Mucosa of stomach (tissue), 1 donor: Measurements from ENCODE around the gene DISP2.

Source experiments
- H3K27me3 ChIP-seq: one replicate; pipeline ENCODE4 v1.7.0; 2013; ENCODE audit warnings: mild to moderate bottlenecking, low read length; ENCODE audit not compliant: control insufficient read depth, insufficient read depth
- H3K36me3 ChIP-seq: one replicate; pipeline ENCODE4 v1.7.0; 2013; ENCODE audit warnings: low read length; ENCODE audit not compliant: control insufficient read depth, insufficient read depth
- H3K4me1 ChIP-seq: one replicate; pipeline ENCODE4 v1.7.0; 2013; ENCODE audit warnings: mild to moderate bottlenecking, low read length; ENCODE audit not compliant: control insufficient read depth, insufficient read depth
- H3K4me3 ChIP-seq: one replicate; pipeline ENCODE4 v1.7.0; 2013; ENCODE audit warnings: low read length
- H3K9ac ChIP-seq: one replicate; pipeline ENCODE4 v1.7.0; 2013; ENCODE audit warnings: mild to moderate bottlenecking, low read length, moderate library complexity
- H3K9me3 ChIP-seq: one replicate; pipeline ENCODE4 v1.7.0; 2013; ENCODE audit warnings: mild to moderate bottlenecking, low read length, moderate library complexity; ENCODE audit not compliant: control insufficient read depth
- donor health status: Pancreatic carcinoma.

The DISP2 gene

DNA sequence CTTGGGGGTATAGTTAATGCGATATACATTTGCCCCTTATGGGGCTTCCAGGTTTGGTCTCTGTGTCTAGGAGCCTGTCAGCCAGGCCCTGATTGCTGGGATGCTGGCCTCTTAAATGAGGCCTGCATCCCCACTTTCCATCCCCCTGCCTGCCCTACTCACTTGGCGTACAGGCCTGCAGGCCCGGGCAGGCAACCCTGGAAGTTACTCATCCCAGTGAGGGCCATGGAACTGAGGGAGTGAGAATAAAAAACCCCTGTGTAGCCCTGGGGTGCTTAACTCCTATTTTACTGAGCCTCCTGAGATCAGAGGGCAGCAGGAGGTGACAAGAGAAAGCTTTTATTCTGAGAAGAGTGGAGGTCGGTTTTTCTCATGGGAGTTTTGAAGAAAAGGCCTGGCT, 2.0 kb downstream of the DISP2 start:
- Histone ChIP-seq H3K4me3 (no peak overlapping the region), H3K9ac (no peak overlapping the region), H3K9me3 (no peaks in the 10 kb centered on the region)

DNA sequence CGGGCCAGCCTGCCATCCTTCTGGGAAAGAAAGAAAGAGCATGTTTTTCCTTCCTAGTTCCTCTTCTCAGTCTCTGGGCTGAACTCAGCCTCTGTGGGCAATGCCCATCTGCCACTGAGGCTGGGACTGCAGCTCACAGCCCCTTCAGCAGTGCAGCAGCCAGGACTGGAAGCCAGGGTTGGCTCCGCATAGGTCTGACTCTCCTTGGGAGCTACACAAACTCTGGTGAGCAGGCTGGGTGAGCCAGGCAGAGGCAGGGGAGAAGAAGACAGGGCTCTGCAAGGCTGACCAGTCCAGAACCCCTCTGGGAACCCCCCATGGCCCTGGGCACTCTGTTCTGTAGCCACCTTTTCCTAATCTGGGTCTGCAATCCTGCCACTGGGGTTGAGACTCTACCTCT, 3.6 kb downstream of the DISP2 start:
- Histone ChIP-seq H3K4me1 (peaks cover 35% of the 10 kb centered on the region), H3K9ac (no peak overlapping the region), H3K36me3 (peaks cover 4% of the 10 kb centered on the region), H3K4me3 (no peak overlapping the region), H3K27me3 (no peaks in the 10 kb centered on the region), H3K9me3 (no peaks in the 10 kb centered on the region)

More for the DNA sequence above, 2.0 kb downstream of the DISP2 start:
- Histone ChIP-seq H3K4me1 (peaks cover 33% of the 10 kb centered on the region), H3K36me3 (no peaks in the 10 kb centered on the region), H3K27me3 (no peaks in the 10 kb centered on the region)

DNA sequence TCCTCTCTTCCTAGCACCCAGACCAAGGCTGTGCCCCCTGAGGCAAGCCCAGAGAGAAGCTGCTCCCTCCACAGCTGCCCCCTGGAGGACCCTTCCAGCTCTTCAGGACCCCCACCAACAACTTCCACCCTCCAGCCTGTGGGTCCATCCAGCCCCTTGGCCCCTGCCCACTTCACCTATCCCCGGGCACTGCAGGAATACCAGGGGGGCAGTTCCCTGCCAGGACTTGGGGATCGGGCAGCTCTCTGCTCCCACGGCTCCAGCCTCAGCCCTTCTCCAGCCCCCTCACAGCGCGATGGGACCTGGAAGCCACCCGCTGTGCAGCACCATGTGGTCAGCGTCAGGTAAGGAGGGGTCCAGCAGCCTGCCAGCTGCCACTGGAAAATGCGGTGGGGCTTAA, 5.6 kb downstream of the DISP2 start:
- Histone ChIP-seq H3K9me3 (no peaks in the 10 kb centered on the region), H3K9ac (no peak overlapping the region), H3K4me1 (peaks cover 36% of the 10 kb centered on the region), H3K27me3 (no peaks in the 10 kb centered on the region), H3K4me3 (no peak overlapping the region), H3K36me3 (peaks cover 4% of the 10 kb centered on the region)

DNA sequence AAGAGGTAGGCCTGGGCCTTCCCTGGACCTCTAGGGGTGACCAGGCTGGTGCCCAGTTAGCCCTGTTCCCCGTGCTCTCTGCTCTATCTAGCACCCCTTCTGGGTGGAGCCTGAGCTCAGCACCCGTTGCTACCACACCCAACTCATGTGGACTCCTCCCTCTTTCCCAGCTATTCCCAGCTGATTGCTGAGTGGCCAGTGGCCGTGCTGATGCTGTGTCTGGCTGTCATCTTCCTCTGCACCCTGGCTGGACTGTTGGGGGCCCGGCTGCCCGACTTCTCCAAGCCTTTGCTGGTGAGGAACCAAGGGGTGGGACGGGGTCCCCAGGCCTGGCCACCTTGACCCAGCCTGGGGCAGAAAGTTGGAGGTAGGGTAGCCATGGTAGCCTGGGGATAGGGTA, 6.2 kb downstream of the DISP2 start:
- peaks cover 4% of the 10 kb centered on the region for H3K36me3 ChIP-seq
- H3K9me3 ChIP-seq = no peaks in the 10 kb centered on the region
- peaks cover 32% of the 10 kb centered on the region for H3K4me1 ChIP-seq
- no peaks in the 10 kb centered on the region for H3K27me3 ChIP-seq
- H3K9ac ChIP-seq = no peak overlapping the region
- no peak overlapping the region for H3K4me3 ChIP-seq

DNA sequence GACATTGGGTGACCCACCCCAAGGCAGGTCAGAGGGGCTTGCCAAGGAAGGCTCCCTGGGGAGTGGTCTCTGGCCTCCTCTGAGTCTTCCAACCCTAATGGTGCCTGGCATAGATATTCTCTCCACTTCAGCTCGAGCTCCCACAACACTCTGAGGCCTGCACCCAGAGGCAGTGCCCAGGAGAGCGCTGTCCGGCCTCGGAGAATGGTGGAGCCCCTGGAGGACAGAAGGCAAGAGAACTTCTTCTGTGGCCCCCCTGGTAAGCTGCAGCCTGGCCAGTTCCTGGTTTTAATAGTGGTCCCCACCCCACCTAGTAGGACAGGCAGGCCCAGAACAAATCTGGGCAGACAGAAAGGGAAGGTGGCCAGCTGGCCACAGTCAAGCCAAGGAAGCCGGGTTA, 7.0 kb downstream of the DISP2 start:
- no peak overlapping the region for H3K4me3 ChIP-seq
- peaks cover 32% of the 10 kb centered on the region for H3K4me1 ChIP-seq
- H3K27me3 ChIP-seq = no peaks in the 10 kb centered on the region
- H3K9ac ChIP-seq = no peak overlapping the region
- peaks cover 4% of the 10 kb centered on the region for H3K36me3 ChIP-seq
- no peaks in the 10 kb centered on the region for H3K9me3 ChIP-seq

DNA sequence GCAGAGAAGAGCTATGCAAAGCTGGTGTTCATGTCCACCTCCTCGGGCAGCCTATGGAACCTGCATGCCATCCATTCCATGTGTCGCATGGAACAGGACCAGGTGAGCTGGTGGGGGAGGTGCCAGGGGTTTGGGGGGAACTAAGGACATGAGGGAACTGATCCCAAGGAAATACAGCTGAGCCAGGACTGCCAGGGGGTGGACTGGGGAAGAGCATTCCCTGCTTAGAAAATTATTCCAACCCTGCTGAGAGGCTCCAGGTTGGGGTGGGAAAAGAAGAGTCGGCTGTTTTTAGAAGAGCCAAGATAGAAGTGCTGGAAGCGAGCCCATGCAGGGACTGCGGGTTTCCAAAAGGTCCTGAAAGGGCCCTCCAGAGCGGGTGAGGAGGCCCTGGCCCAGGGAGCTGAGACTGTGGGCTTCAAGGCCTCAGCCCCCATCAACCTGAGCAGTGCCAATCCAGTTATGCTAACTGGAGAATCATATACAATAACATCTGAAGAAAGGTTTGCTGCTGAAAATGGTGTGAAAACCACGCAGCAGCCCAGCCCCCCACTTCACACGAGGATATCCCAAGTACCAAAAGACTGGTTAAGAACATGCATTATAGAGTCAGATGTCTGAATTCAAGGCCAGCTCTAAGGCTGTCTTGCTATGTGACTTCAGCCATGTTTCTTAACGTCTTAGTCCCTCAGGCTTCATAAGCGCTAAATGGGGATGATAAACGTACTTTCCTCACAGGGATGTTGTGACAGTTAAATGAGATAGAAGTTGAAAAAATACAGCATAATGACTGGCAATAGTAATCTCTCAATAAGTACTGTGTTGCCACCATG, 7.8 kb downstream of the DISP2 start:
- peaks cover 32% of the 10 kb centered on the region for H3K4me1 ChIP-seq
- no peak overlapping the region for H3K9ac ChIP-seq
- no peaks in the 10 kb centered on the region for H3K27me3 ChIP-seq
- H3K9me3 ChIP-seq = no peaks in the 10 kb centered on the region
- H3K36me3 ChIP-seq = peaks cover 4% of the 10 kb centered on the region
- no peak overlapping the region for H3K4me3 ChIP-seq

DNA sequence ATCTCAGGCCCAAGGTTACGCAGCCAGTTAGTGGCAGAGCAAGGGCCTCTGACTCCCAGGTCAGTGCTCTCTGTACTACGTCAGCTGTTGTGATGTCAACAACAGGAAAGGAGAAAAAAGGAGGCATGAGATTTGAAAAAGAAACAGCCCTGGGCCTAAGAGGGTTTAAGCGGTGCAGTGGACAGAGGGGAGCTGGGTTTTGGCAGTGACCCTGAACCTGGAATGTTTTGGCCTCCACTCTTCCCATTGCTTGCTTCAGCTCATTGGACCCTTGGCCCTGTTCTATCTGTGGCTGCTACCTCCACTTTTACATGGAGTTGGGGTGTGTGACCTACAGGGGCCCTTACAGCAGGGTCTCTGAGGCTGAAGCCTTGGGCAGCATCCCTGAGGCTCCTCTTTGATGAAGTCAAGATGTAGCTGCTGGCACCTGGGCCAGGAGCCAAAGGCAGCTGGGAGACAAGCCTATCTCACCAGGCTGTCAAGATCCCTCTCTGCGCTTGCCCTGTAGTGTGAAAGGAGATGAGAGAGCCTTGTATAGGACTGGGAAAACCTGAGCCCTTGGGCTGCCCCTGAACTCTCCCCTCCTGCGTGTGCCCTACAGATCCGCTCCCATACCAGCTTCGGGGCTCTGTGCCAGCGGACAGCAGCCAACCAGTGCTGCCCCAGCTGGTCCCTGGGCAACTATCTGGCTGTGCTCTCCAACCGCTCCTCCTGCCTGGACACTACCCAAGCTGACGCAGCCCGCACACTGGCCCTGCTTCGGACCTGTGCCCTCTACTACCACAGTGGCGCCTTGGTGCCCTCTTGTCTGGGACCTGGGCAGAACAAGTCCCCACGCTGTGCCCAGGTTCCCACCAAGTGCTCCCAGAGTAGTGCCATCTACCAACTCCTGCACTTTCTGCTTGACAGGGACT, 8.7 kb downstream of the DISP2 start:
- Histone ChIP-seq H3K9me3 (no peaks in the 10 kb centered on the region), H3K4me1 (peaks cover 32% of the 10 kb centered on the region), H3K9ac (peak overlapping the region; percentile 25), H3K36me3 (peaks cover 4% of the 10 kb centered on the region), H3K4me3 (no peak overlapping the region), H3K27me3 (no peaks in the 10 kb centered on the region)

DNA sequence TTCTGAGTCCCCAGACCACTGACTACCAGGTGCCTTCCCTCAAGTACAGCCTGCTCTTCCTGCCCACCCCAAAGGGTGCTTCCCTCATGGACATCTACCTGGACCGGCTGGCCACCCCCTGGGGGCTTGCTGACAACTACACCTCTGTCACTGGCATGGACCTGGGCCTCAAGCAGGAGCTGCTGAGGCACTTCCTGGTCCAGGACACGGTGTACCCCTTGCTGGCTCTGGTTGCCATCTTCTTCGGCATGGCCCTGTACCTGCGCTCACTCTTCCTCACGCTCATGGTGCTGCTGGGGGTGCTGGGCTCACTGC, 9.3 kb downstream of the DISP2 start:
- peaks cover 32% of the 10 kb centered on the region for H3K4me1 ChIP-seq
- H3K9ac ChIP-seq = peak overlapping the region; percentile 25
- H3K9me3 ChIP-seq = no peaks in the 10 kb centered on the region
- H3K4me3 ChIP-seq = no peak overlapping the region
- peaks cover 4% of the 10 kb centered on the region for H3K36me3 ChIP-seq
- no peaks in the 10 kb centered on the region for H3K27me3 ChIP-seq

DNA sequence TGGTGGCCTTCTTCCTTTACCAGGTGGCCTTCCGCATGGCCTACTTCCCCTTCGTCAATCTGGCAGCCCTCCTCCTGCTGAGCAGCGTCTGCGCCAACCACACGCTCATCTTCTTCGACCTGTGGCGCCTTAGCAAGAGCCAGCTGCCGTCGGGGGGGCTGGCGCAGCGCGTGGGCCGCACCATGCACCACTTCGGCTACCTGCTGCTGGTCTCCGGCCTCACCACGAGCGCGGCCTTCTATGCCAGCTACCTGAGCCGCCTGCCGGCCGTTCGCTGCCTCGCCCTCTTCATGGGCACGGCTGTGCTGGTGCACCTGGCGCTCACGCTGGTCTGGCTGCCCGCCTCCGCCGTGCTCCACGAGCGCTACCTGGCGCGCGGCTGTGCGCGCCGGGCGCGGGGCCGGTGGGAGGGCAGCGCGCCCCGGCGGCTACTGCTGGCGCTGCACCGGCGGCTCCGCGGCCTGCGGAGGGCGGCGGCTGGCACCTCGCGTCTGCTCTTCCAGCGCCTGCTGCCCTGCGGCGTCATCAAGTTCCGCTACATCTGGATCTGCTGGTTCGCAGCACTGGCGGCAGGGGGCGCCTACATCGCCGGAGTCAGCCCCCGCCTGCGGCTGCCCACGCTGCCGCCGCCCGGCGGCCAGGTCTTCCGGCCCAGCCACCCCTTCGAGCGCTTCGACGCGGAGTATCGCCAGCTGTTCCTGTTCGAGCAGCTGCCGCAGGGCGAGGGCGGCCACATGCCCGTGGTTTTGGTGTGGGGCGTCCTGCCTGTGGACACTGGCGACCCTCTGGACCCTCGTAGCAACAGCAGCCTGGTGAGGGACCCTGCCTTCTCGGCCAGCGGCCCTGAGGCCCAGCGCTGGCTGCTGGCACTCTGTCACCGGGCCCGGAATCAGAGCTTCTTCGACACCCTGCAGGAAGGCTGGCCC, 9.9 kb downstream of the DISP2 start:
- H3K36me3 ChIP-seq = peaks cover 4% of the 10 kb centered on the region
- no peak overlapping the region for H3K4me3 ChIP-seq
- no peak overlapping the region for H3K9ac ChIP-seq

DNA sequence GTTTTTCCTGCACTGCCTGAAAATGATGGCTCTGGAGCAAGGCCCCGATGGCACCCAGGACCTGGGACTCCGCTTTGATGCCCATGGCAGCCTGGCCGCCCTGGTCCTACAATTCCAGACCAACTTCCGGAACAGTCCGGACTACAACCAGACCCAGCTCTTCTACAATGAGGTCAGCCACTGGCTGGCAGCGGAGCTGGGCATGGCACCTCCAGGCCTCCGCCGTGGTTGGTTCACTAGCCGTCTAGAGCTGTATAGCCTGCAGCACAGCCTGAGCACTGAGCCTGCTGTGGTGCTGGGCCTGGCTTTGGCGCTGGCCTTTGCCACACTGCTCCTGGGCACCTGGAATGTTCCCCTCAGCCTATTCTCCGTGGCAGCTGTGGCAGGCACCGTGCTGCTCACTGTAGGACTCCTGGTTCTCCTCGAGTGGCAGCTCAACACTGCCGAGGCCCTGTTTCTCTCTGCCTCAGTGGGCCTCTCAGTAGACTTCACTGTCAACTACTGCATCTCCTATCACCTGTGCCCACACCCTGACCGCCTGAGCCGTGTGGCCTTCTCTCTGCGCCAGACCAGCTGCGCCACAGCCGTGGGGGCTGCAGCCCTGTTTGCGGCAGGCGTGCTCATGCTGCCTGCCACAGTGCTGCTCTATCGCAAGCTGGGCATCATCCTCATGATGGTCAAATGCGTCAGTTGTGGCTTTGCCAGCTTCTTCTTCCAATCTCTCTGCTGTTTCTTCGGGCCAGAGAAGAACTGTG, 10.9 kb downstream of the DISP2 start:
- Histone ChIP-seq H3K4me3 (no peak overlapping the region), H3K36me3 (peaks cover 4% of the 10 kb centered on the region), H3K9ac (no peak overlapping the region)

More for the DNA sequence above, 9.9 kb downstream of the DISP2 start:
- Histone ChIP-seq H3K9me3 (no peaks in the 10 kb centered on the region), H3K27me3 (no peaks in the 10 kb centered on the region), H3K4me1 (peaks cover 32% of the 10 kb centered on the region)

DNA sequence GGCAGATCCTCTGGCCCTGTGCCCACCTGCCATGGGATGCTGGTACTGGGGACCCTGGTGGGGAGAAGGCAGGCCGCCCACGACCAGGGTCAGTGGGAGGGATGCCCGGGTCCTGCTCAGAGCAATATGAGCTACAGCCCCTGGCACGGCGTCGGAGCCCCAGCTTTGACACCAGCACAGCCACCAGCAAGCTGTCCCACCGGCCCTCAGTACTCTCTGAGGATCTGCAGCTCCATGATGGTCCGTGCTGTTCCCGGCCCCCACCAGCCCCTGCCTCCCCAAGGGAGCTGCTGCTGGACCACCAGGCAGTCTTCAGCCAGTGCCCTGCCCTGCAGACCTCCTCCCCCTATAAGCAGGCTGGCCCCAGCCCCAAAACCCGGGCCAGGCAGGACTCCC, 11.5 kb downstream of the DISP2 start:
- no peaks in the 10 kb centered on the region for H3K9me3 ChIP-seq

More for the DNA sequence above, 10.9 kb downstream of the DISP2 start:
- peaks cover 27% of the 10 kb centered on the region for H3K4me1 ChIP-seq
- H3K9me3 ChIP-seq = no peaks in the 10 kb centered on the region
- no peaks in the 10 kb centered on the region for H3K27me3 ChIP-seq

More for the DNA sequence above, 11.5 kb downstream of the DISP2 start:
- Histone ChIP-seq H3K36me3 (peaks cover 4% of the 10 kb centered on the region), H3K4me3 (no peak overlapping the region), H3K27me3 (no peaks in the 10 kb centered on the region), H3K4me1 (peaks cover 21% of the 10 kb centered on the region), H3K9ac (no peak overlapping the region)
